Embryonic facial prominence (tissue), 1 donor: Measurements from ENCODE around the gene USP31.
"Not testable (repeated sequence)": the region's sequence is repeated elsewhere in the genome, so short reads cannot be mapped to it uniquely, and the experiment has no call there.

Experiments used
- DNase-seq: peaks from one replicate; pipeline ENCODE4 v3.0.0-alpha.2; 2016; ENCODE audit errors: extremely low spot score

USP31 gene

GRCh38 chr16:23156110-23156509, 6.9 kb upstream of the USP31 start:
- no peak for DNase-seq

GRCh38 chr16:23155445-23156049, 6.3 kb upstream of the USP31 start:
- no peak for DNase-seq

- no peak for DNase-seq
Observed at GRCh38 chr16:23152386-23153178, 3.3 kb upstream of the USP31 start.

- DNase-seq = no peak
Observed at GRCh38 chr16:23149993-23150364, 727 bp upstream of the USP31 start.

GRCh38 chr16:23148513-23149266, 562 bp downstream of the USP31 start:
- no peak for DNase-seq

- DNase-seq = no peak
Observed at GRCh38 chr16:23148166-23148512, 1.1 kb downstream of the USP31 start.

GRCh38 chr16:23147666-23148065, 1.6 kb downstream of the USP31 start:
- DNase-seq = no peak

- no peak for DNase-seq
Observed at GRCh38 chr16:23146877-23147601, 2.2 kb downstream of the USP31 start.

GRCh38 chr16:23145608-23146007, 3.6 kb downstream of the USP31 start:
- no peak for DNase-seq

GRCh38 chr16:23145186-23145585, 4.1 kb downstream of the USP31 start:
- DNase-seq = no peak

- not testable (repeated sequence) for DNase-seq
Observed at GRCh38 chr16:23144393-23144792, 4.9 kb downstream of the USP31 start.

- DNase-seq = no peak
Observed at GRCh38 chr16:23143391-23143790, 5.9 kb downstream of the USP31 start.

GRCh38 chr16:23141959-23142740, 7.1 kb downstream of the USP31 start:
- no peak for DNase-seq

- no peak for DNase-seq
Observed at GRCh38 chr16:23141500-23141899, 7.8 kb downstream of the USP31 start.

- DNase-seq = no peak
Observed at GRCh38 chr16:23141033-23141432, 8.2 kb downstream of the USP31 start.

- no peak for DNase-seq
Observed at GRCh38 chr16:23140107-23140506, 9.1 kb downstream of the USP31 start.

- no peak for DNase-seq
Observed at GRCh38 chr16:23137818-23138217, 11.4 kb downstream of the USP31 start.

GRCh38 chr16:23137256-23137655, 12.0 kb downstream of the USP31 start:
- no peak for DNase-seq

- no peak for DNase-seq
Observed at GRCh38 chr16:23134274-23134673, 15.0 kb downstream of the USP31 start.

- no peak for DNase-seq
Observed at GRCh38 chr16:23132775-23133463, 16.3 kb downstream of the USP31 start.
